ENCODE data around the gene SLC31A1. TPM values are rescaled to one million over a fixed set of nuclear protein-coding genes. Genes with fewer than 3 reads are reported as not detected.

SLC31A1 gene
- total and polyA plus RNA-seq, 2 donors (not counting 3 experiments of a cell fraction or from before 2014, with no cell fraction given), result 13.5 to 22.7 TPM

- Histone ChIP-seq H3K4me2 (ENCODE audit: insufficient read depth, low read length) (no peak overlapping the region), H3K9me1 (replicated peaks; ENCODE audit: control insufficient read depth, extremely low read depth, insufficient read depth, low read length) (no peaks in the 10 kb centered on the region), H3K9me3 (replicated peaks; ENCODE audit: control insufficient read depth, insufficient read depth, low read length) (no peaks in the 10 kb centered on the region), H3K9ac (replicated peaks; ENCODE audit: extremely low read depth, insufficient read depth, low read length) (no peak overlapping the region), H3K27ac (ENCODE audit: insufficient read depth, low read depth, low read length) (no peak overlapping the region), H3K79me2 (ENCODE audit: control insufficient read depth, insufficient read depth, low read length) (no peaks in the 10 kb centered on the region), H3K27me3 (ENCODE audit: control insufficient read depth in 2 of 2, insufficient read depth in 2 of 2, low read length in 2 of 2) (no peaks in the 10 kb centered on the region), H2AFZ (ENCODE audit: low read depth, low read length) (no peak overlapping the region), H3K4me1 (ENCODE audit: control insufficient read depth, extremely low read depth, insufficient read depth, low read length) (peaks cover 16% of the 10 kb centered on the region), H3K4me3 (replicated peaks in 1 of 3; ENCODE audit: insufficient read depth in 1 of 3, low read depth in 1 of 3, low read length in 3 of 3) (no peak overlapping the region), H3K36me3 (ENCODE audit: control insufficient read depth in 2 of 2, extremely low read depth in 1 of 2, insufficient read depth in 2 of 2, low read length in 2 of 2) (peaks cover 22 to 38% of the 10 kb centered on the region in 2 experiments), H4K20me1 (replicated peaks; ENCODE audit: control insufficient read depth, extremely low read depth, insufficient read depth, low read length) (no peaks in the 10 kb centered on the region)
- ChIA-PET CTCF (no interaction called here), POLR2A (no interaction called here)
- DNase-seq (ENCODE audit: low read depth, low spot score) (no peak), FAIRE-seq (no peak)
- no peak for TF ChIP-seq FOS (IDR thresholded peaks at IDR 0.05; ENCODE audit: borderline replicate concordance, insufficient read depth, low read length)
- no peak for TF ChIP-seq EZH2 (IDR thresholded peaks at IDR 0.05; ENCODE audit: borderline replicate concordance, low read depth, low read length, severe bottlenecking)
- TF ChIP-seq, protein P1, sequence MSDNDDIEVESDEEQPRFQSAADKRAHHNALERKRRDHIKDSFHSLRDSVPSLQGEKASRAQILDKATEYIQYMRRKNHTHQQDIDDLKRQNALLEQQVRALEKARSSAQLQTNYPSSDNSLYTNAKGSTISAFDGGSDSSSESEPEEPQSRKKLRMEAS (IDR thresholded peaks at IDR 0.05; ENCODE audit: insufficient read depth, insufficient read length), result no peak
- TF ChIP-seq GATA2 (IDR thresholded peaks at IDR 0.05; ENCODE audit: insufficient read depth, insufficient read length, low read depth, low read length), result no peak
- no peak for TF ChIP-seq POLR2A (IDR thresholded peaks at IDR 0.05; ENCODE audit: low read depth, low read length)
- no peak for TF ChIP-seq POLR2AphosphoS5 (IDR thresholded peaks at IDR 0.05; ENCODE audit: insufficient read depth, low read depth, low read length)
- no peak for TF ChIP-seq MYC (IDR thresholded peaks at IDR 0.05; ENCODE audit: low read depth, low read length)
- TF ChIP-seq JUN (IDR thresholded peaks at IDR 0.05; ENCODE audit: borderline replicate concordance, insufficient read depth, insufficient read length, low read depth), result no peak
- no peak for TF ChIP-seq CTCF (IDR thresholded peaks at IDR 0.05; ENCODE audit: extremely low read depth in 1 of 2, insufficient read depth in 1 of 2, low read depth in 1 of 2, low read length in 2 of 2)
- dilution Hi-C loops (cut with MboI; ENCODE audit: extremely low pct_ligation_motif_present, low sequenced_read_pairs) (no loop called here), intact Hi-C loops (cut with micrococcal nuclease) (no loop called here)
- no TSS peak for BruUV-seq (replicated peaks)
Measured at GRCh38 chr9:113183956-113184488, 37.3 kb upstream of the SLC31A1 start.
